CD4-positive, alpha-beta T cell treated with Interleukin-12 subunit alpha and Interleukin-12 subunit beta, for 1 hour (primary cell): ENCODE data around the gene MRRF.

Source experiments
- DNase-seq: peaks from one replicate; pipeline ENCODE4 v3.0.0-alpha.2; 2020

The MRRF gene

GRCh38 chr9:122228568-122229484 is 35.9 kb upstream of the MRRF start, which contains the start of gene LHX6:
Gene LHX6 (minus strand): TSS chr9:122228957. CDS start chr9:122228740, 217 bp downstream.
- DNase-seq = no peak

GRCh38 chr9:122229485-122229837 is 35.2 kb upstream of the MRRF start:
- DNase-seq = no peak

- no peak for DNase-seq
Observed at GRCh38 chr9:122232796-122233306, 31.8 kb upstream of the MRRF start.

- no peak for DNase-seq
Observed at GRCh38 chr9:122234022-122234748, 30.5 kb upstream of the MRRF start.

GRCh38 chr9:122236681-122237080 is 28.0 kb upstream of the MRRF start:
- DNase-seq = no peak

- DNase-seq = no peak
Observed at GRCh38 chr9:122239722-122240121, 25.0 kb upstream of the MRRF start.

GRCh38 chr9:122244349-122244748 is 20.3 kb upstream of the MRRF start:
- DNase-seq = no peak

GRCh38 chr9:122246666-122247065 is 18.0 kb upstream of the MRRF start:
- DNase-seq = no peak

- no peak for DNase-seq
Observed at GRCh38 chr9:122248448-122248865, 16.2 kb upstream of the MRRF start.

GRCh38 chr9:122251351-122251750 is 13.3 kb upstream of the MRRF start:
- no peak for DNase-seq

GRCh38 chr9:122252796-122253195 is 11.9 kb upstream of the MRRF start:
- no peak for DNase-seq

GRCh38 chr9:122254761-122255160 is 9.9 kb upstream of the MRRF start:
- DNase-seq = no peak

GRCh38 chr9:122256206-122256605 is 8.5 kb upstream of the MRRF start:
- DNase-seq = no peak

GRCh38 chr9:122258886-122259415 is 5.7 kb upstream of the MRRF start:
- DNase-seq = no peak

- no peak for DNase-seq
Observed at GRCh38 chr9:122261469-122261881, 3.2 kb upstream of the MRRF start.

- DNase-seq = no peak
Observed at GRCh38 chr9:122262073-122262472, 2.6 kb upstream of the MRRF start.

- no peak for DNase-seq
Observed at GRCh38 chr9:122263699-122264349, 858 bp upstream of the MRRF start.

GRCh38 chr9:122265149-122265915 is 650 bp downstream of the MRRF start:
- DNase-seq = peak; percentile 58

GRCh38 chr9:122268041-122268814 is 3.5 kb downstream of the MRRF start:
- DNase-seq = no peak

GRCh38 chr9:122274055-122274454 is 9.4 kb downstream of the MRRF start:
- DNase-seq = no peak

- DNase-seq = no peak
Observed at GRCh38 chr9:122276096-122276495, 11.4 kb downstream of the MRRF start.
